K562 (cell line): ENCODE data around the gene WDR90. TPM values are rescaled to one million over a fixed set of nuclear protein-coding genes. Genes with fewer than 3 reads are reported as not detected.

Experiments
- ARID4B ChIP-seq: sonication (generic); formaldehyde crosslinking; IDR thresholded peaks from 2 replicates; pipeline ENCODE4 v1.8.0; 2022; ENCODE audit warnings: mild to moderate bottlenecking, missing genetic modification reagents
- ATF1 ChIP-seq, 2 experiments: fragments of 450-650 bp in 1 of 2; IDR thresholded peaks; 2 replicates each; pipeline ENCODE4 v1.6.1; 2016; ENCODE audit warnings: missing compliant biosample characterization in 1 of 2, missing genetic modification characterization in 1 of 2
- CHD4 ChIP-seq: fragments of 200-600 bp; sonication (generic); IDR thresholded peaks from 3 replicates; pipeline ENCODE4 v1.6.1; 2012; ENCODE audit warnings: low read depth, mild to moderate bottlenecking, mixed read lengths, low read length, inconsistent platforms; ENCODE audit not compliant: insufficient read depth, insufficient replicate concordance, poor library complexity, severe bottlenecking
- E2F1 ChIP-seq: sonication (generic); formaldehyde crosslinking; IDR thresholded peaks from 2 replicates; pipeline ENCODE4 v1.8.1; 2023; ENCODE audit warnings: mild to moderate bottlenecking, missing genetic modification reagents, moderate library complexity
- FIP1L1 ChIP-seq: fragments of 200-400 bp; formaldehyde crosslinking; IDR thresholded peaks from 2 replicates; pipeline ENCODE4 v1.6.1; 2018; ENCODE audit warnings: mild to moderate bottlenecking, low read depth, low read length; ENCODE audit not compliant: poor library complexity, severe bottlenecking
- FOS ChIP-seq: IDR thresholded peaks from 3 replicates; pipeline ENCODE4 v1.6.1; 2011; ENCODE audit not compliant: insufficient read length; ENCODE audit errors: extremely low read depth
- FOXJ2 ChIP-seq: fragments of 200-800 bp; sonication (Bioruptor generic); IDR thresholded peaks from 2 replicates; pipeline ENCODE4 v1.6.1; 2016; ENCODE audit warnings: missing genetic modification characterization, missing compliant biosample characterization
- KAT7 ChIP-seq: sonication (generic); formaldehyde crosslinking; IDR thresholded peaks from 2 replicates; pipeline ENCODE4 v1.8.0; 2022; ENCODE audit warnings: missing genetic modification reagents, mild to moderate bottlenecking, borderline replicate concordance
- POLR2B ChIP-seq: fragments of 450-650 bp; IDR thresholded peaks from 2 replicates; pipeline ENCODE4 v1.6.1; 2018; ENCODE audit warnings: low read depth; ENCODE audit not compliant: partially characterized antibody
- RBM15 ChIP-seq: fragments of 200-400 bp; formaldehyde crosslinking; IDR thresholded peaks from 2 replicates; pipeline ENCODE4 v1.6.1; 2018; ENCODE audit warnings: mild to moderate bottlenecking, low read length, moderate library complexity; ENCODE audit not compliant: insufficient read depth
- RFX7 ChIP-seq: fragments of 250-450 bp; sonication (Bioruptor Pico); IDR thresholded peaks from 2 replicates; pipeline ENCODE4 v1.5.1; 2021; ENCODE audit warnings: mild to moderate bottlenecking
- RHOXF2B ChIP-seq: fragments of 250-450 bp; sonication (Bioruptor Pico); conservative IDR thresholded peaks from 2 replicates; pipeline ENCODE4 v1.5.1; 2021
- RNF219 ChIP-seq: fragments of 250-450 bp; sonication (Bioruptor Pico); IDR thresholded peaks from 2 replicates; pipeline ENCODE4 v1.5.0; 2022; ENCODE audit warnings: mild to moderate bottlenecking
- THRAP3 ChIP-seq: fragments of 450-650 bp; IDR thresholded peaks from 2 replicates; pipeline ENCODE4 v1.6.1; 2016; ENCODE audit warnings: mild to moderate bottlenecking, inconsistent platforms, borderline replicate concordance
- U2AF1 ChIP-seq: fragments of 200-400 bp; formaldehyde crosslinking; optimal IDR thresholded peaks from 2 replicates; pipeline ENCODE3; 2017; ENCODE audit warnings: mild to moderate bottlenecking, low read depth, low read length, moderate library complexity
- ZNF12 ChIP-seq: sonication (generic); formaldehyde crosslinking; IDR thresholded peaks from 2 replicates; pipeline ENCODE4 v1.4.0; 2020; ENCODE audit warnings: mild to moderate bottlenecking, missing genetic modification reagents
- ZNF324 ChIP-seq: fragments of 250-450 bp; sonication (Bioruptor Pico); IDR thresholded peaks from 2 replicates; pipeline ENCODE4 v1.4.0; 2020; ENCODE audit warnings: mild to moderate bottlenecking
- ZNF57 ChIP-seq: fragments of 450-650 bp; formaldehyde crosslinking; IDR thresholded peaks from 2 replicates; pipeline ENCODE4 v1.4.0; 2020; ENCODE audit warnings: mild to moderate bottlenecking, moderate library complexity
- polyA plus RNA-seq, 8 experiments: library from polyadenylated mRNA; depleted of rRNA in 4 of 8; stranded (reverse) in 5 of 8; unstranded in 3 of 8; fragments of >200 nt; fragmentation: Nextera tagmentation in 2 of 8; fragmentation: Illumina TruSeq in 1 of 8; extraction: Ambion mirVana in 2 of 8; extraction: Trizol in 1 of 8; gene quantifications; 2 replicates each; pipeline versions ENCODE4 v1.2.1 to v1.2.3, GENCODE V29; 2011 to 2014; ENCODE audit warnings: inconsistent platforms in 1 of 8, missing spikeins in 1 of 8
- total RNA-seq, 7 experiments: library from RNA; depleted of rRNA in 6 of 7; stranded (reverse); fragments of >200 nt in 6 of 7; fragmentation: Illumina TruSeq in 2 of 7; extraction: Trizol in 2 of 7; gene quantifications; 2 replicates each; pipeline versions ENCODE4 v1.2.1 to v1.2.3, GENCODE V29; 2011 to 2021; ENCODE audit warnings: low replicate concordance in 1 of 7
- TF ChIP-seq, protein P1 (sequence below), 2 experiments: fragments of 250-450 bp in 1 of 2; fragments of 450-650 bp in 1 of 2; sonication (Bioruptor Pico) in 1 of 2; IDR thresholded peaks; 2 replicates each; pipeline versions ENCODE4 v1.6.1 to v1.8.0; 2016 to 2021; ENCODE audit warnings: mild to moderate bottlenecking in 2 of 2, moderate library complexity in 2 of 2, missing compliant biosample characterization in 1 of 2, missing genetic modification characterization in 1 of 2

WDR90 gene
- total and polyA plus RNA-seq, 9 of the 15 experiments (the other 6 are each of a cell fraction or from before 2014, with no cell fraction given): 0.44 to 12.6 (median 3.3) TPM

DNA sequence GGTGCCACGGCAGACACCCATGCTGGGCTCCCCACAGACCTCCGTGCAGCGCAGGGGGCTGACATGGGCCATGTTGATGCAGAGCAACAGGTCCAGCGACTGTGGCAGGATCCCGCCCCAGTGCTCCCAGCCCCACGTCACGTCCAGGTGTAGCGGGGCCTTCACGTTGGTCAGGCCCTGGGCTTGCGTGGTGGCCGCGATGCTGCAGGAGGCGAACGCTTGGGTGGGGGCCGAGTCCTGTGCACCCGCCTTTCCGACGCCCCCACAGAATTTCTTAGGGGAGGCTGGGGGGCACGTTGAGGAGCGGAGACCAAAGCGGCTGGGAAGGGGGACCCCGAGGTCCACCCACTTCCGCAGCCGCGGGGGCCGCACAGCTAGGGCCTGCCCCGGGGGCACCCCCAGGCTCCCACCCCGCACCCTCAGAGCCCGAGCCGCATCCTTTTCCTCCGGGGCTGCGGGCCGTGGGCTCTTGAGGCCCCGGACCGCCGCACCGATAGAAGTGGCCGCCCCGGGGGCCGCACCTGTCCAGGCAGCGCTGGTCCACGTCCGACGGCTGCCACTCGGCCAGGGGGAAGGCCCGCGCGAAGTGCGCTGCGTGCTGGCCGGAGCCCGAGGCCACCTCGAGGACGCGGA is 13.5 kb upstream of the WDR90 start (continued):
- TF ChIP-seq THRAP3 (no peak), ATF1 (CRISPR knock-in tag; IDR thresholded peaks at IDR 0.05) (no peak), ATF1 (tag; IDR thresholded peaks at IDR 0.05) (no peak), RHOXF2B (CRISPR knock-in tag) (no peak), FOS (no peak), FOXJ2 (tag) (0 out of 2 replicates have a peak, but pooled peaks have one; percentile 16), RFX7 (CRISPR knock-in tag) (no peak), CHD4 (no peak), POLR2B (peak; percentile 61), KAT7 (peak; percentile 99), ZNF324 (CRISPR knock-in tag) (no peak), RBM15 (no peak), ZNF57 (CRISPR knock-in tag) (no peak), RNF219 (CRISPR knock-in tag) (no peak), E2F1 (CRISPR knock-in tag) (no peak), FIP1L1 (no peak), ARID4B (CRISPR knock-in tag) (peak; percentile 95), U2AF1 (no peak), ZNF12 (peak; percentile 88; the same call in 1 of the 2 replicates)
- TF ChIP-seq, protein P1, sequence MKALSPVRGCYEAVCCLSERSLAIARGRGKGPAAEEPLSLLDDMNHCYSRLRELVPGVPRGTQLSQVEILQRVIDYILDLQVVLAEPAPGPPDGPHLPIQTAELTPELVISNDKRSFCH (CRISPR knock-in tag; IDR thresholded peaks at IDR 0.05): no peak
- TF ChIP-seq, protein P1 (tag; IDR thresholded peaks at IDR 0.05): no peak
